Adrenal gland (tissue), 12 donors: ENCODE data around the gene ZBTB42. TPM values are rescaled to one million over a fixed set of nuclear protein-coding genes. Genes with fewer than 3 reads are reported as not detected.

Source experiments
- DNase-seq, 7 donors: peaks; one replicate each; pipeline ENCODE4 v3.0.0-alpha.2; 2019 to 2020
- H3K27ac ChIP-seq, 5 donors: fragments of 200-600 bp; sonication (generic) in 4 of 5; 1 replicate in 3 of 5; 2 replicates in 2 of 5; pipeline versions ENCODE4 v1.5.1 to v1.8.0; 2016 to 2020; ENCODE audit warnings: mild to moderate bottlenecking in 1 of 5
- H3K27me3 ChIP-seq: fragments of 200-600 bp; 2 replicates; pipeline ENCODE4 v1.8.0; 2021
- H3K36me3 ChIP-seq, 2 donors: fragments of 200-600 bp; replicated peaks in 1 of 2; 1 replicate in 1 of 2; 2 replicates in 1 of 2; pipeline versions ENCODE4 v1.5.1 to v1.8.0; 2018 to 2022
- H3K4me1 ChIP-seq, 2 donors: fragments of 200-600 bp; replicated peaks in 1 of 2; 1 replicate in 1 of 2; 2 replicates in 1 of 2; pipeline versions ENCODE4 v1.5.1 to v1.8.0; 2018 to 2021
- H3K4me3 ChIP-seq, 4 donors: fragments of 200-600 bp; sonication (generic) in 3 of 4; one replicate each; pipeline ENCODE4 v1.5.1; 2016 to 2018
- H3K9me3 ChIP-seq, 3 donors: fragments of 200-600 bp; sonication (generic) in 1 of 3; replicated peaks in 1 of 3; 1 replicate in 2 of 3; 2 replicates in 1 of 3; pipeline versions ENCODE4 v1.5.1 to v1.8.0; 2016 to 2021
- POLR2A ChIP-seq, 2 donors: fragments of 450-650 bp; IDR thresholded peaks; one replicate each; pipeline ENCODE4 v1.6.1; 2017; ENCODE audit warnings: antibody characterized with exemption in 2 of 2, mild to moderate bottlenecking in 2 of 2, moderate library complexity in 1 of 2
- WGBS, 4 donors: extraction: QIAGEN DNeasy Blood & Tissue Kit in 2 of 4; methylation state at CpG; one replicate each; pipeline versions ENCODE4 v1.1.5 to v1.1.7; 2013 to 2017; 5-methylcytosine and 5-hydroxymethylcytosine counted together
- intact Hi-C, 2 donors: fragments of 100-400 bp; cut with DNase I; formaldehyde crosslinking; loops; one replicate each; pipeline versions ENCODE4 v1.14.1 to v1.15.0; 2022 to 2023
- polyA plus RNA-seq, 3 donors: library from polyadenylated mRNA; stranded (reverse); fragments of 200-250 nt in 2 of 3; fragments of 350-450 nt in 1 of 3; fragmentation: Illumina TruSeq in 1 of 3; extraction: RNeasy Lipid Tissue Mini Kit (QIAGEN cat#74804) in 1 of 3; gene quantifications; one replicate each; pipeline ENCODE4 v1.2.3, GENCODE V29; 2013 to 2014
- total RNA-seq, 9 donors: library from RNA; depleted of rRNA in 4 of 9; stranded (reverse); fragments of >200 nt in 4 of 9; fragments of 120-200 nt in 1 of 9; fragmentation: NEBNext Ultra II Directional in 1 of 9; extraction: Animal tissue kit (Norgen Biotek cat#: 25700) in 1 of 9; gene quantifications; one replicate each; pipeline versions ENCODE4 v1.1.0 to v1.2.4, GENCODE V29; 2013 to 2023
- TF ChIP-seq, protein P1 (sequence below), 6 experiments: fragments of 450-650 bp in 4 of 6; fragments of 200-600 bp in 2 of 6; sonication (generic) in 1 of 6; IDR thresholded peaks; 1 replicate in 5 of 6; 2 replicates in 1 of 6; pipeline versions ENCODE4 v1.5.1 to v1.8.0; 2016 to 2021; ENCODE audit warnings: antibody characterized with exemption in 6 of 6, mild to moderate bottlenecking in 2 of 6, moderate library complexity in 1 of 6
- donor health status: healthy with polysubstance abuse.
- donor health status: Bipolar disorder and iron deficiency.
- donor health status: DM: yes; HTN: yes; CAD: no.
- donor health status: DM: no; HTN: no; CAD: no.
- donor health status: DM: no; HTN: no; CAD: no.
- donor health status: DM: yes; HTN: yes; CAD: no.

Gene ZBTB42
- total and polyA plus RNA-seq, 12 donors: 0.61 to 13.9 (median 5.4) TPM

DNA sequence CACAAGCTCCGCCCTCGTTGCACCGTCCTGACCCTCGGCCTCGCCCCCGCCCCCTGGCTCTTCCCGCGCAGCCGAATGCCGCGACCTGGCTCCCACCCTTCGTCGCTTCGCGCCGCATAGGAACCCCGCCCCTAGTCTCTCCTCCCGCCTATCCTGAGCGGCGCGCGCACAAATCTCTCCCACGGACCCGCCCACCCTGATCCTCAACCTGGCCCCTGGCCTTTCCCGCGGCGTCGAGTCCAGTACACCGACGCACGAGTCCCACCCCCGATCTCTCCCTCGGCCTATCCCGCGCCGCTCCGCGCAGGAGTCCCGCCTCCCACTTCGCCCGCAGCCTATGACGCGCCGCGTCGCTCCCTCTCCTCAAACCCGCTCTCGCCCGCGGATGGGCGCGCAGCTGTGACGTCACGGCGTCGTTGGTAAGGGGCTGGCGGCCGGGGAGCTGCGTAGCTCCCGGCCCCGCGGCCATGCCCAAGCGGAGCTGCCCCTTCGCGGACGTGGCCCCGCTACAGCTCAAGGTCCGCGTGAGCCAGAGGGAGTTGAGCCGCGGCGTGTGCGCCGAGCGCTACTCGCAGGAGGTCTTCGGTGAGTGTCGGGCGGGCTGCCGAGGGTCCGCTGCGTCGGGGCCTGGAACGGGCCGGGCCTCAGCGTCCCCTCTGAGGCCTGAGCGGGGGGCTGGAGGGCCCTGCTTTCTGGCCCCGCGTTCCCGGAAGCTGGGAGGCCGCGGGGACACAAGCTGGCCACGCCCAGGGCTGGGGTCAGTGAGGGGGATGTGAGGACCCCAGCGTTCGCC is 48.0 kb upstream of the ZBTB42 start, which contains the start of gene SIVA1:
TSS of gene SIVA1 (plus strand) at position 413 of the 793 bp plus-strand sequence. CDS start at position 468, 55 bp downstream.
- TF ChIP-seq, protein P1, sequence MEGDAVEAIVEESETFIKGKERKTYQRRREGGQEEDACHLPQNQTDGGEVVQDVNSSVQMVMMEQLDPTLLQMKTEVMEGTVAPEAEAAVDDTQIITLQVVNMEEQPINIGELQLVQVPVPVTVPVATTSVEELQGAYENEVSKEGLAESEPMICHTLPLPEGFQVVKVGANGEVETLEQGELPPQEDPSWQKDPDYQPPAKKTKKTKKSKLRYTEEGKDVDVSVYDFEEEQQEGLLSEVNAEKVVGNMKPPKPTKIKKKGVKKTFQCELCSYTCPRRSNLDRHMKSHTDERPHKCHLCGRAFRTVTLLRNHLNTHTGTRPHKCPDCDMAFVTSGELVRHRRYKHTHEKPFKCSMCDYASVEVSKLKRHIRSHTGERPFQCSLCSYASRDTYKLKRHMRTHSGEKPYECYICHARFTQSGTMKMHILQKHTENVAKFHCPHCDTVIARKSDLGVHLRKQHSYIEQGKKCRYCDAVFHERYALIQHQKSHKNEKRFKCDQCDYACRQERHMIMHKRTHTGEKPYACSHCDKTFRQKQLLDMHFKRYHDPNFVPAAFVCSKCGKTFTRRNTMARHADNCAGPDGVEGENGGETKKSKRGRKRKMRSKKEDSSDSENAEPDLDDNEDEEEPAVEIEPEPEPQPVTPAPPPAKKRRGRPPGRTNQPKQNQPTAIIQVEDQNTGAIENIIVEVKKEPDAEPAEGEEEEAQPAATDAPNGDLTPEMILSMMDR (IDR thresholded peaks at IDR 0.05): no peak
- peak; percentile 90 to 91 for TF ChIP-seq POLR2A (IDR thresholded peaks at IDR 0.05)
- Histone ChIP-seq H3K27me3 (no peaks in the 10 kb centered on the region), H3K4me1 (peaks cover 10 to 26% of the 10 kb centered on the region in 2 donors), H3K27ac (peak within 1 kb of the TSS in 4 of 5 donors; percentile 64 to 86 (median 76)), H3K4me3 (peak within 1 kb of the TSS; percentile 49 to 84 (median 65)), H3K9me3 (no peaks in the 10 kb centered on the region), H3K36me3 (peaks cover 0 to 27% of the 10 kb centered on the region in 2 donors)
- peak; percentile 99 to 100 (median 100) for DNase-seq
- WGBS, 4 donors: 0 to 2% (median 1%) methylated on average over 10 to 95 of the region's 95 CpGs
- intact Hi-C loops: no loop called here

DNA sequence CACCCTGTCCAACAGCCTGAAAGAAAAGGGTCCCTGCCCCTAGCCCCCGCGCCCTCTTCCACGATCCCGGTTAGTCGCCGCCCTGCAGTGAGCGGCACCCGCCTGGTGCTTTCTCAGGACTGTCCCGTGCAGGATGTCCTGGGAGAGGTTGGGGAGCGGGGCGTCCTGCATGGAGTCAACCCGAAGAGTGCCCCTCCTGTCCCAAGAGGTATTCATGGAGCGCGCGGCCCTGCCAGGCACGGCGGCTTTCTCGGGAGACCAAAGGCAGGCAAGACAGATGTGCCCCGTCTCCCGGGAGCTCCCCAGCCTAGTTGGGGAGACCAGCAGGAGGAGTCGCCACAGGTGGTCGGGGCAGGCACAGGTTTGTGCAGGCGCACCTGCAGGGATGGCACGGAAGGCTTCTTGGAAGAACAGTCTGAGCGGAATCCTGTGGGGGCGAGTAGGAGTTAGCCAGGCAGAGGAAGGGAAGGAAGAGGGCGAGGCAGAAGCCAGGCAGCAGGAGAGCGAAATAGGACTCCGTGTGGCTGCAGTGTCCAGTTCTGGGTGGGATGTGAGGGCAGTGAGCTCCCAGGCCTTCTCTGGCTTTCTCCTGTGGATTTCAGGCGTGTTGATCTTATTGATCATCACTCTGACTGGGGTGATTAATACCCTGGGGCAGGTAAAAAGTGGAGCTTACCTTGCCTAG is 47.2 kb upstream of the ZBTB42 start:
- Histone ChIP-seq H3K27ac (peak overlapping the region in 4 of 5 donors; percentile 64 to 86 (median 74)), H3K4me1 (peaks cover 10 to 26% of the 10 kb centered on the region in 2 donors)
- intact Hi-C loops: no loop called here

DNA sequence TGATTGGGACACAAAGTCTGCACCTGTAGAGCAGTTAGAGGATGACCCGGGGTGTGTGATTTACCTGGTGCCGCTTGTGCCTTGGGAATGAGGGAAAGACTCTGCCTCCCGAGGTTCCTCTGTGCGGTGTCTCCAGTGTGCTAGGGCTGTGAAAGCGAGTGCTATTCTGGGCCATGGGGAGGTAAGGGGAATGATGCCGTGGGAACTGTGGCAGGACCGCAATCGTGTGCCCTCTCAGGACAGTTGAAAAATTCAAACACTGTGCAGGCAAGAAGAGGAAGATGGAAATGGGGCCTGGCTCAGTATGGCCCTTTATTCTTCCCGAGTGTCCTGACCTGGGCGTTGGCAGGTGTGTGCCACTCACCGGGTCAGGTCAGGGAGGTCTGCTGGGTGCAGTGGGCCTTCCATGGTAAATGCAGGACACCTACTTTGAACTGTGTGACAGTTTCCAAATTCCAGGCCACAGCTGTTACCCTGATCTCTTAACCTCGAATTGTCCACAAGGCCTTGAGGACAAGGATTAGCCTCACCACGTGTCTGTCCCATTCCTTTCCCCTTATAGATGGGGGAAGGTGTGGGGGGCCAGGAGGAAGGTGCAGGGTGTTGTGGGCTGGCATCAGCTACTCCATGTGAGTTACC is 46.6 kb upstream of the ZBTB42 start:
- peak overlapping the region in 2 of 4 donors; percentile 60 to 70 for H3K4me3 ChIP-seq
- peaks cover 10 to 26% of the 10 kb centered on the region in 2 donors for H3K4me1 ChIP-seq
- no peaks in the 10 kb centered on the region for H3K9me3 ChIP-seq
- no peak for TF ChIP-seq POLR2A (IDR thresholded peaks at IDR 0.05)
- TF ChIP-seq, protein P1 (IDR thresholded peaks at IDR 0.05): no peak
- peak overlapping the region in 2 of 5 donors; percentile 64 to 86 for H3K27ac ChIP-seq
- intact Hi-C loops: no loop called here
- DNase-seq: no peak
- peaks cover 0 to 40% of the 10 kb centered on the region in 2 donors for H3K36me3 ChIP-seq
- WGBS, 4 donors: 48 to 57% (median 53%) methylated on average over 11 to 13 of the region's 13 CpGs
- no peaks in the 10 kb centered on the region for H3K27me3 ChIP-seq

More for the DNA sequence above, 47.2 kb upstream of the ZBTB42 start:
- no peak for TF ChIP-seq POLR2A (IDR thresholded peaks at IDR 0.05)
- TF ChIP-seq, protein P1 (IDR thresholded peaks at IDR 0.05): no peak
- peak overlapping the region; percentile 49 to 84 (median 65) for H3K4me3 ChIP-seq
- H3K27me3 ChIP-seq: no peaks in the 10 kb centered on the region
- WGBS, 4 donors: 1 to 8% (median 2%) methylated on average over 10 to 30 of the region's 30 CpGs
- peaks cover 0 to 34% of the 10 kb centered on the region in 2 donors for H3K36me3 ChIP-seq
- no peaks in the 10 kb centered on the region for H3K9me3 ChIP-seq
- DNase-seq: peak in 3 of 7 donors; percentile 37 to 46 (median 45)

DNA sequence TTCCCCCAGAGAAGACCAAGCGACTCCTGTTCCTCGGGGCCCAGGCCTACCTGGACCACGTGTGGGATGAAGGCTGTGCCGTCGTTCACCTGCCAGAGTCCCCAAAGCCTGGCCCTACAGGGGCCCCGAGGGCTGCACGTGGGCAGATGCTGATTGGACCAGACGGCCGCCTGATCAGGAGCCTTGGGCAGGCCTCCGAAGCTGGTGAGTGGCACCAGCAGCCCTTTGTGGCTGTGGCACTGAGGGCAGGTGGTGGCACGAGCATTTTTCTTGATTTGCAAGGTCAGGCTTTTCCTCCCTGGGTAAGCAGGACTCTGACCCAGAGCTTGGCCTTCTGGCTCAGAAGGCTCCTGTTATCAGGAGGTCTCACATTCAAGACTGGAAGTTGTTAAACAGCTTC is 45.3 kb upstream of the ZBTB42 start:
- H3K4me1 ChIP-seq: peaks cover 10 to 26% of the 10 kb centered on the region in 2 donors
- H3K36me3 ChIP-seq: peaks cover 0 to 47% of the 10 kb centered on the region in 2 donors
- TF ChIP-seq POLR2A (IDR thresholded peaks at IDR 0.05): no peak
- TF ChIP-seq, protein P1 (IDR thresholded peaks at IDR 0.05): no peak
- no peak overlapping the region for H3K4me3 ChIP-seq
- no peaks in the 10 kb centered on the region for H3K27me3 ChIP-seq
- intact Hi-C loops: no loop called here
- H3K9me3 ChIP-seq: no peaks in the 10 kb centered on the region
- DNase-seq: no peak
- no peak overlapping the region for H3K27ac ChIP-seq
- WGBS, 4 donors: 62 to 74% (median 65%) methylated on average over 5 to 11 of the region's 11 CpGs
